GM13977 (cell line): ENCODE results near the gene FSD2.
A peak's percentile ranks its signal among the peaks of the same experiment; 100 is the strongest.

ENCODE experiments used
- DNase-seq: peaks from one replicate; pipeline ENCODE4 v3.0.0; 2012; ENCODE audit warnings: low spot score
- CTCF ChIP-seq: IDR thresholded peaks from 2 replicates; pipeline ENCODE4 v1.5.1; 2012; ENCODE audit warnings: mild to moderate bottlenecking, control low read depth; ENCODE audit not compliant: insufficient read depth; ENCODE audit errors: extremely low read depth, missing control alignments
- in situ Hi-C: fragments of 300-500 bp; cut with MboI; formaldehyde crosslinking; loops from one replicate; pipeline ENCODE4 v1.12.0; 2022; ENCODE audit warnings: low sequenced_read_pairs, low pct_unique_long_range_greater_than_20kb, mixed read lengths, inconsistent platforms; ENCODE audit not compliant: unreplicated experiment

FSD2 gene

GRCh38 chr15:82715003-82715402 lies 90.9 kb downstream of the FSD2 start:
- DNase-seq = no peak
- in situ Hi-C loops = no loop called here
- no peak for TF ChIP-seq CTCF

- DNase-seq = no peak
- no peak for TF ChIP-seq CTCF
- in situ Hi-C loops = no loop called here
These were observed 91.9 kb downstream of the FSD2 start for GRCh38 chr15:82714016-82714415.

- no peak for DNase-seq
- in situ Hi-C loops = no loop called here
- TF ChIP-seq CTCF = no peak
These were observed 93.8 kb downstream of the FSD2 start for GRCh38 chr15:82712036-82712435.

DNA sequence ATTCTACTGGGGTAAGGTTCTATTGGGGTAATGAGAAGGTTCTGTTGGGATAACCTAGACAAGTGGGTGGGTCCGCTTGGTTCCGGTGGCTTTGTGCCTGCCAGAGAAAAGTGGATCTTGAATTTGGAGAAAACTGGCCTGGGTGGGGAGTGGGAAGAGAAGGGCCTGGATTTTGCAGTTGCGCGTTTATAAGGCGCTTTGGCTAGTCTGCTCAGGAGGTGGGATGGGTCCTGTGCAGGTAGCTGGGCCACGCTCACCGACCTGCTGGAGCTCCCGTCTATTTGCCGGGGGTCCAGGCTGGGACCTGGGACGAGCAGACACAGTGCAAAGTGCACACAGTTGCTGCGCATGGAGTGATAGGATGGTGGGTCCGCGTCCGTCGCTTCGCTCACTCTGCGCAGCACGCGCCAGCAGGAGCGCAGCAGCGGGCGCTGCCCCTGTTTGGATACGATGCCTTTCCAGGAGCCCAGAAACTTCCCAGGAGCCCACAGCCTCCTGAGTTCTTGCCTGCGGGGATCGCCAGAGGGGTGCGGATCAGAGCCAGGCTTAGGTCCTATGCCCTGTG lies 94.9 kb downstream of the FSD2 start:
- TF ChIP-seq CTCF = no peak
- in situ Hi-C loops = no loop called here
- no peak for DNase-seq

DNA sequence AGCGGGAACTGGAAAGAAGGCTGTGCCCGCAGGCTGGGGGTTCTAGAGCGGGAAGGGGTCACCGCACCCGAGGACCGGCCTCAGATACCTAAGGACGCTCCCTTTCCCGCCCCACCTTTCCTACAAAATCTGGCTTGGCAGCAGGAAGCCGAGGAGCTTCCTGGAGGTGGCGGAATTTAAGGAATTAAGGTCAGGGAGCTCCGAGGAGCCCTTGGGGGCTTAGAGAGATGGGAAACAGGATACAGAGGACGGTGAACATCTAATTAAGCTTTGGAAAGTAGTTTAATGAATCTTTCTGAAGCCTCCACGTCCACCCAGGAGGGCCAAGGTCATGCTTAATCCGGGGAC lies 95.7 kb downstream of the FSD2 start:
- TF ChIP-seq CTCF = no peak
- in situ Hi-C loops = no loop called here
- DNase-seq = no peak

DNA sequence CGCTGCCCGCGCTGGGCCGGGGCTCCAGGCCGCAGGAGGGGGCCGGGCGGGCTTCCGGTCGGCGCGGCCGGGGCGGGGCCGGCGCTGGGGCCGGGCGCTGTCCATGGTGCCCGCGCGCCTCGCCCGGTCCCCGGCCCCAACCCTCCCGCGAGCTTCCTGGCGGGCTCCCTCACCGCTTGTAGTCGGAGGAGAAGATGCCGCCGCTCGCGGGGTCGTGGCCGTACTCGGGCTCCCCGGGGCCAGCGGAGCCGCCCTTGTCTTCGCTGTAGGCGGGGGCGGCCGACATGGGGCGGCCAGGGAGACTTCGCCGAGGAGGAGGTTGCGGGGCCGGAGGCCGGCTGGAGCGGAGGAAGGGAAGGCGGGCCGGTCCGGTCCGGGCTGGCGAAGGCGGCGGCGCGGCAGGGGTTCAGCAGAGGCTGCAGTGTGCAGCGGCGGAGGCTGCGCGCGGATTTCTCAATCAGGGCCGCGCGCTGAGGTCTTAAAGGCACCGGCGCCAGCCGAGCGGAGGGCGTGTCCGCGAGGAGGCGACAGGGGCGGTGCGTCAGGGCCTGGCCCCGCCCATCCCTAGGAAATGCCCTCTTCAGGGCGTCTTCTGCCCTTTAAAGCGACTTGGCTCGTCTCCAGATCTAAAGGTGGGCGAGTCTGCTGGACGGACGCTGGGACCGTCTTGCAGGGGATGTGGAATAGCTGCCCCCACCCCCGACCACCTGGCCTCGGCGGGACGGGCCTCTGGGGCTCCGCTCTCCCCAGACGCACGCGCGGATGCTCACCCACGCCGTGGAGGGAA lies 96.3 kb downstream of the FSD2 start, which contains the start of gene AP3B2:
Gene AP3B2, minus strand, starts transcription at position 455 of the 787 bp plus-strand sequence. Its CDS starts 169 bp downstream, at position 286.
- TF ChIP-seq CTCF = no peak
- in situ Hi-C loops = no loop called here
- DNase-seq = peak; percentile 96
